GM19023 (cell line): Measurements from ENCODE around the gene TAP1.

Experiments
- ATAC-seq: cut with Tn5 transposase; IDR thresholded peaks from one replicate; pipeline ENCODE4 v1.9.1; 2021; ENCODE audit warnings: mild to moderate bottlenecking, moderate library complexity; ENCODE audit not compliant: unreplicated experiment

The TAP1 gene

GRCh38 chr6:32840604-32841246 lies 12.8 kb downstream of the TAP1 start:
- no peak for ATAC-seq

GRCh38 chr6:32839356-32839755 lies 14.1 kb downstream of the TAP1 start:
- ATAC-seq = no peak

- peak; percentile 77 for ATAC-seq
Measured at GRCh38 chr6:32838114-32838958, 15.2 kb downstream of the TAP1 start, which contains the start of gene TAP2. TAP2 (minus strand) TSS chr6:32838739; CDS start chr6:32838233, 506 bp downstream.

- ATAC-seq = no peak
Measured at GRCh38 chr6:32837651-32838113, 15.8 kb downstream of the TAP1 start.

- no peak for ATAC-seq
Measured at GRCh38 chr6:32836873-32837272, 16.6 kb downstream of the TAP1 start.

GRCh38 chr6:32835167-32835893 lies 18.2 kb downstream of the TAP1 start:
- ATAC-seq = no peak

GRCh38 chr6:32833664-32834063 lies 19.8 kb downstream of the TAP1 start:
- ATAC-seq = no peak

GRCh38 chr6:32832535-32832934 lies 21.0 kb downstream of the TAP1 start:
- ATAC-seq = no peak

GRCh38 chr6:32830936-32831335 lies 22.6 kb downstream of the TAP1 start:
- ATAC-seq = no peak

- ATAC-seq = no peak
Measured at GRCh38 chr6:32830017-32830416, 23.5 kb downstream of the TAP1 start.

- no peak for ATAC-seq
Measured at GRCh38 chr6:32829495-32829894, 24.0 kb downstream of the TAP1 start.

- ATAC-seq = no peak
Measured at GRCh38 chr6:32827025-32827424, 26.5 kb downstream of the TAP1 start.

GRCh38 chr6:32825966-32826365 lies 27.5 kb downstream of the TAP1 start:
- no peak for ATAC-seq

- no peak for ATAC-seq
Measured at GRCh38 chr6:32819729-32820128, 33.8 kb downstream of the TAP1 start.

GRCh38 chr6:32818867-32819266 lies 34.6 kb downstream of the TAP1 start:
- no peak for ATAC-seq

GRCh38 chr6:32816746-32817204 lies 36.7 kb downstream of the TAP1 start, which contains the start of gene HLA-DOB:
HLA-DOB (minus strand) TSS chr6:32817002; CDS start chr6:32816951, 51 bp downstream.
- no peak for ATAC-seq

- no peak for ATAC-seq
Measured at GRCh38 chr6:32815996-32816395, 37.5 kb downstream of the TAP1 start.

- ATAC-seq = no peak
Measured at GRCh38 chr6:32815115-32815514, 38.4 kb downstream of the TAP1 start.

- no peak for ATAC-seq
Measured at GRCh38 chr6:32814145-32814544, 39.4 kb downstream of the TAP1 start.

GRCh38 chr6:32809171-32809570 lies 44.3 kb downstream of the TAP1 start:
- no peak for ATAC-seq

GRCh38 chr6:32807020-32807580 lies 46.4 kb downstream of the TAP1 start:
- no peak for ATAC-seq
